Muscle of back (tissue), 11 donors: Measurements from ENCODE around the gene KCNMA1. TPM values are rescaled to one million over a fixed set of nuclear protein-coding genes. Genes with fewer than 3 reads are reported as not detected.
"Not testable (repeated sequence)": the region's sequence is repeated elsewhere in the genome, so short reads cannot be mapped to it uniquely, and the experiment has no call there.

Source experiments
- DNase-seq, 3 donors: peaks; one replicate each; pipeline versions ENCODE4 v3.0.0 to v3.0.0-alpha.2; 2013
- polyA plus RNA-seq, 10 donors: library from polyadenylated mRNA; unstranded; fragments of 120-200 nt; gene quantifications; one replicate each; pipeline ENCODE4 v1.2.1, GENCODE V29; 2013; ENCODE audit not compliant: insufficient read length in 10 of 10

The KCNMA1 gene
- polyA plus RNA-seq, 10 donors = 13.8 to 20.5 (median 16.2) TPM

GRCh38 chr10:77666821-77667220 lies 29.2 kb upstream of the KCNMA1 start:
- no peak for DNase-seq

- DNase-seq = peak in 1 of 3 donors; percentile 30
Observed at GRCh38 chr10:77664696-77665095, 27.1 kb upstream of the KCNMA1 start.

GRCh38 chr10:77664008-77664407 lies 26.4 kb upstream of the KCNMA1 start:
- no peak for DNase-seq

- no peak for DNase-seq
Observed at GRCh38 chr10:77661674-77662073, 24.1 kb upstream of the KCNMA1 start.

GRCh38 chr10:77661100-77661499 lies 23.5 kb upstream of the KCNMA1 start:
- no peak for DNase-seq

GRCh38 chr10:77659046-77659670 lies 21.6 kb upstream of the KCNMA1 start:
- DNase-seq = not testable (repeated sequence)

- no peak for DNase-seq
Observed at GRCh38 chr10:77653210-77653609, 15.6 kb upstream of the KCNMA1 start.

GRCh38 chr10:77649333-77650331 lies 12.0 kb upstream of the KCNMA1 start:
- DNase-seq = no peak

- DNase-seq = no peak
Observed at GRCh38 chr10:77648472-77648871, 10.9 kb upstream of the KCNMA1 start.

GRCh38 chr10:77647543-77648293 lies 10.1 kb upstream of the KCNMA1 start:
- DNase-seq = no peak

- no peak for DNase-seq
Observed at GRCh38 chr10:77644557-77645243, 7.1 kb upstream of the KCNMA1 start.

- DNase-seq = no peak
Observed at GRCh38 chr10:77643795-77644468, 6.3 kb upstream of the KCNMA1 start.

- peak; percentile 81 to 90 (median 86) for DNase-seq
Observed at GRCh38 chr10:77641788-77642397, 4.3 kb upstream of the KCNMA1 start.

- no peak for DNase-seq
Observed at GRCh38 chr10:77641344-77641743, 3.7 kb upstream of the KCNMA1 start.

GRCh38 chr10:77640167-77640566 lies 2.6 kb upstream of the KCNMA1 start:
- DNase-seq = no peak

- no peak for DNase-seq
Observed at GRCh38 chr10:77639756-77640155, 2.1 kb upstream of the KCNMA1 start.

GRCh38 chr10:77638321-77639101 lies 903 bp upstream of the KCNMA1 start:
- peak; percentile 54 to 93 (median 76) for DNase-seq

GRCh38 chr10:77636967-77637531 lies 559 bp downstream of the KCNMA1 start:
- DNase-seq = peak in 1 of 3 donors; percentile 52

- peak in 1 of 3 donors; percentile 45 for DNase-seq
Observed at GRCh38 chr10:77636282-77636966, 1.2 kb downstream of the KCNMA1 start.
